Thymus (tissue), 11 donors: ENCODE measurements around the gene CTPS2. TPM values are rescaled to one million over a fixed set of nuclear protein-coding genes. Genes with fewer than 3 reads are reported as not detected.
A peak's percentile ranks its signal among the peaks of the same experiment; 100 is the strongest.

Source experiments
- DNase-seq, 9 donors: peaks; one replicate each; pipeline ENCODE4 v3.0.0-alpha.2; 2013; ENCODE audit warnings: low spot score in 9 of 9, low read depth in 6 of 9, missing footprints in 1 of 9
- H3K27ac ChIP-seq, 2 donors: one replicate each; pipeline ENCODE4 v1.5.1; 2013; ENCODE audit warnings: control low read depth in 1 of 2, low read depth in 1 of 2, low read length in 1 of 2, mild to moderate bottlenecking in 1 of 2, moderate library complexity in 1 of 2
- H3K27me3 ChIP-seq, 2 donors: one replicate each; pipeline ENCODE4 v1.5.1; 2013; ENCODE audit warnings: low read length in 1 of 2; ENCODE audit not compliant: control insufficient read depth in 2 of 2, insufficient read depth in 1 of 2
- H3K36me3 ChIP-seq, 2 donors: one replicate each; pipeline ENCODE4 v1.5.1; 2013; ENCODE audit warnings: low read length in 1 of 2, mild to moderate bottlenecking in 1 of 2, moderate library complexity in 1 of 2; ENCODE audit not compliant: control insufficient read depth in 2 of 2, insufficient read depth in 2 of 2
- H3K4me1 ChIP-seq, 2 donors: one replicate each; pipeline ENCODE4 v1.5.1; 2013; ENCODE audit warnings: low read length in 2 of 2; ENCODE audit not compliant: control insufficient read depth in 2 of 2, insufficient read depth in 2 of 2
- H3K4me3 ChIP-seq, 2 donors: one replicate each; pipeline ENCODE4 v1.5.1; 2013; ENCODE audit warnings: low read length in 2 of 2, control low read depth in 1 of 2, mild to moderate bottlenecking in 1 of 2
- H3K9me3 ChIP-seq, 2 donors: one replicate each; pipeline ENCODE4 v1.5.1; 2013; ENCODE audit warnings: low read length in 1 of 2, mild to moderate bottlenecking in 1 of 2; ENCODE audit not compliant: control insufficient read depth in 2 of 2, insufficient read depth in 1 of 2
- WGBS: extraction: QIAGEN DNeasy Blood & Tissue Kit; methylation state at CpG from one replicate; pipeline ENCODE4 v1.1.7; 2013; 5-methylcytosine and 5-hydroxymethylcytosine counted together
- polyA plus RNA-seq: library from polyadenylated mRNA; stranded (reverse); fragments of 200-250 nt; gene quantifications from one replicate; pipeline ENCODE4 v1.2.3, GENCODE V29; 2013
- total RNA-seq: library from RNA; stranded (reverse); fragments of 120-200 nt; gene quantifications from one replicate; pipeline ENCODE4 v1.2.4, GENCODE V29; 2013
- donor health status: healthy.

The CTPS2 gene
- total and polyA plus RNA-seq, 2 donors, result 10.2 to 11.3 TPM

DNA sequence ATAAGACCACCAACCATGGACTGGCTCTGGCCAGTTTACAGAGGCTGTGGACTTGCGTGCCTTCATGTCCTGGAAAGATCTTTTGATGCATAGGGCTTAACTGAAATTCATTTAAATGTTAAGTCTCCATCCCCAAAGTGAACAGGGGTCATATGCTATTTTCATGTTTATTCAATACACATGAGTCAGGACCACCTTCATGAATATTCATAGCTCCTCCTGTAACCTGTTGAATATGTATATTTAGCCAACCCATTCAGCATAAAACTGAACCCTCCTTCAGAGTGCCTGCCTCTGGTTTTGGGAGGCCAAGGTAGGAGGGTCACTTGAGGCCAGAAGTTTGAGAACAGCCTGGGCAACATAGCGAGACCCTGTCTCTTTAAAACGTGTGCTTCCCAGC is 7.1 kb downstream of the CTPS2 start:
- 97% methylated on average over 3 of the region's 3 CpGs for WGBS
- Histone ChIP-seq H3K4me1 (no peaks in the 10 kb centered on the region), H3K27me3 (no peaks in the 10 kb centered on the region), H3K4me3 (no peak overlapping the region), H3K36me3 (no peaks in the 10 kb centered on the region), H3K9me3 (no peaks in the 10 kb centered on the region), H3K27ac (no peak overlapping the region)
- DNase-seq, result no peak

DNA sequence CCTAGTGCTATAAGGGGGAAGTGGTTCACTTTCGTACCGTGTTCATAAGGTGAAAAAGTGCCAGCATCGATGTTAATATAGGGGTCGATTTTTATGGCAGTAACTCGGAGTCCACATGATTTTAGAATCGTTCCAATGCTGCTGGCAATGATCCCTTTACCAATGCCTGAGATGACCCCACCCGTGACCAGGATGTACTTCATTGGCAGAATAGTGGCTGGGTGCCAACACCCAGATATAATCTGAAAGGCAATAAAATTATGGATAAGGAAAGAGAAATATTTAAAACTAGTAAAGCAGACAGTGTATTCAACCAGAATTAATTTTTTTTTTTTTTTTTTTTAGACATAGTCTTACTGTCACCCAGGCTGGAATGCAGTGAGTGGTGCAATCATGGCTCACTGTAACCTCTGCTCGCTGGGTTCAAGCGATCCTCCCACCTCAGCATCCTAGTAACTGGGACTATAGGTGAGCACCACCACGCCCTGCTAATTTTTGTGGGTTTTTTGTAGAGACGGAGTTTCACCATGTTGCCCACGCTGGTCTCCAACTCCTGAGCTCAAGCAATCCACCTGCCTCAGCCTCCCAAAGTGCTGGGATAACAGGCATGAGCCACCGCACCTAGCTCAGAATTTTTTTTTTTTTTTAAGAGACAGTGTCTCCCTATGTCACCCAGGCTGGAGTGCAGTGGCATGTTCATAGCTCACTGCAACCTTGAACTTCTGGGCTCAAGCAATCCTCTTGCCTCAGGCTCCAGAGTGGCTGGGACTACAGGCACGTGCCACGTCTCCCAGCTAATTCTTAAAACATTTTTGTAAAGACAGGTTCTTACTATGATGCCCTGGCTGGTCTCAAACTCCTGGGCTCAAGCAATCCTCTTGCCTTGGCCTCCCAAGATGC is 9.5 kb downstream of the CTPS2 start:
- DNase-seq, result no peak
- 99% methylated on average over 15 of the region's 15 CpGs for WGBS
- no peaks in the 10 kb centered on the region for H3K4me1 ChIP-seq
- H3K27me3 ChIP-seq, result no peaks in the 10 kb centered on the region
- H3K36me3 ChIP-seq, result no peaks in the 10 kb centered on the region
- H3K27ac ChIP-seq, result no peak overlapping the region
- H3K4me3 ChIP-seq, result no peak overlapping the region
- H3K9me3 ChIP-seq, result no peaks in the 10 kb centered on the region

DNA sequence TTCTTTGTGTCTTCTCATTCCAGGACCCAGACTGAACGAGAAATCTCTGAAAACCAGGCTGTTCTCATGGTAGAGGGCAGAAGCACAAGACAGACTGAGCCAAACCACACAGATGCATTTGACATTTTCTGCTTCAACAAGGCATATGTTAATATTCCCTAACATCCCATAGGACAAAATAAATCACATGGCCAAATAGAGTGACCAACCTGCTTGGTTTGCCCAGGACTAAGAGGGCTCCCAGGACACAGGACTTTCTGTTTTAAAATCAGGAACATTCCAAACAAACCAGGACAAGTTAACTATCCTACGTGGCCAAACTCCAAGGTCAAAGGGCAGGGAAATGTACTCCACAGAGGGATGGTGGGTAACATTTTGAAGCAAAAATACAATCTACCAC is 11.7 kb downstream of the CTPS2 start:
- no peaks in the 10 kb centered on the region for H3K4me1 ChIP-seq
- H3K36me3 ChIP-seq, result peaks cover 0 to 3% of the 10 kb centered on the region in 2 donors
- no peaks in the 10 kb centered on the region for H3K9me3 ChIP-seq
- no peak overlapping the region for H3K4me3 ChIP-seq
- WGBS, result 98% methylated on average over 2 of the region's 2 CpGs
- H3K27ac ChIP-seq, result no peak overlapping the region
- no peak for DNase-seq
- no peaks in the 10 kb centered on the region for H3K27me3 ChIP-seq

DNA sequence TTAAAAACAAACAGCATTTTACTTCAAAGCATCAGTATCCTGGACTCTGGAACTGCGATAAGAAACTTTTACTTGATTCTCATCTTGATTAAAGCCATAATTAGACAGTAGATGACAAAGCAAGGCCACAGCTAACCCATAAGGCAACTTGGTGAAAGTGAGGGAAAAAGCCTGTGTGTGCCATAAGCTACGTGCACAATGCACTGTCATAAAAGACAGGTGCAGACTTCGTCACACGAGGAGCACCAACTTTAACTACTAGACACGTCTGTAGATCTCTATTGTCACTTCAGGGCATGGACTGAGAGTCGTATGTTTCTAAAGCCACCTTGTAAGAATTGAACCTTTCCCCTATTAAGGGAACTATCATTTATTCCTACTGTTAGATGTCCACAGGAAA is 13.1 kb downstream of the CTPS2 start:
- peaks cover 0 to 3% of the 10 kb centered on the region in 2 donors for H3K36me3 ChIP-seq
- no peaks in the 10 kb centered on the region for H3K9me3 ChIP-seq
- WGBS, result 98% methylated on average over 6 of the region's 6 CpGs
- no peak for DNase-seq
- no peak overlapping the region for H3K4me3 ChIP-seq
- no peak overlapping the region for H3K27ac ChIP-seq
- H3K27me3 ChIP-seq, result no peaks in the 10 kb centered on the region
- H3K4me1 ChIP-seq, result no peaks in the 10 kb centered on the region

DNA sequence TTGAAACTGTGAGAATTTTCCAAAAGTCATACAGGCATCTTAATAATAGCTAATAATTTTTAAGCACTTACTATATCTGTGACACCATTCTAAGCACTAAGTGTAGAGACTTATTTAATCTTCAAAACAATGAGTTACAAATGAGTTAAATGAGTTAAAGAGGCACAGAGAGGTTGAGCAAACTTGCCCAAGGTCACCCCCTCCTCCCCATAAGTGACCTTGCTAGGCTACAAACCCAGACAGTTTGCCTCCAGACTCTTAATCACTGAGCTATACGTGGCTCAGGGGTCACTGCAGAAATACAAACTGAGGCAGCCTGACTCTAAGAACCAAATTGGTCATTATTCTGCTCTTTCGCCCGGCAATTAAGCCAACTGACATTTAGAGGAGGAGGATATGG is 15.5 kb downstream of the CTPS2 start:
- Histone ChIP-seq H3K27me3 (no peaks in the 10 kb centered on the region), H3K9me3 (no peaks in the 10 kb centered on the region), H3K36me3 (peaks cover 0 to 3% of the 10 kb centered on the region in 2 donors), H3K27ac (no peak overlapping the region), H3K4me1 (no peaks in the 10 kb centered on the region), H3K4me3 (no peak overlapping the region)
- DNase-seq, result no peak
- WGBS, result 95% methylated on average over 3 of the region's 3 CpGs

DNA sequence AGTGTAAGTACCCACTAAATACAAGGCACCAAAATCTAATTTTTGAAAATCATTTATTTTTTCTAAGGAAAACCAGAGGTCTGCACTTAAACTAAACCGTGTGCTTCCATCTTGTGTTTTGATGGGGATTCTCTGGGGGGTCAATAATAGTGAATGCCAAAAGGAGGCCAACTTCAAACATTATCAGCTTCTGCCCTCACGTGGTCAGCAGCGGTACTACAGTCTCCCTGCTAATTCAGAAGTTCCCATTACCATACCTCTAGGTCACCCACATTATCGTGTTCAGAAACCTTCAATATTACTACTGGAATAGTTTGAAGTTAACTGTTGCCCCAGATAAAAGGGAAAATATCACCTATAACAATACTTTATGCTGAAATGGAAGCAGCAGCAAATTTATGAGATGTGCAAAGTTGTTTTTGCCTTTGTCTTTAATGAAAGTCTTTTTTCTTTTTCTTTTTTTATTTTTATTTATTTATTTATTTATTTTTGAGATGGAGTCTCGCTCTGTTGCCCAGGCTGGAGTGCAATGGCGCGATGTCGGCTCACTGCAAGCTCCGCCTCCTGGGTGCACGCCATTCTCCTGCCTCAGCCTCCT is 17.3 kb downstream of the CTPS2 start:
- Histone ChIP-seq H3K36me3 (peaks cover 0 to 3% of the 10 kb centered on the region in 2 donors), H3K9me3 (no peaks in the 10 kb centered on the region), H3K4me3 (no peak overlapping the region), H3K4me1 (no peaks in the 10 kb centered on the region), H3K27me3 (no peaks in the 10 kb centered on the region), H3K27ac (no peak overlapping the region)
- 36% methylated on average over 7 of the region's 10 CpGs for WGBS
- DNase-seq, result peak in 4 of 9 donors; percentile 8 to 51 (median 32)

DNA sequence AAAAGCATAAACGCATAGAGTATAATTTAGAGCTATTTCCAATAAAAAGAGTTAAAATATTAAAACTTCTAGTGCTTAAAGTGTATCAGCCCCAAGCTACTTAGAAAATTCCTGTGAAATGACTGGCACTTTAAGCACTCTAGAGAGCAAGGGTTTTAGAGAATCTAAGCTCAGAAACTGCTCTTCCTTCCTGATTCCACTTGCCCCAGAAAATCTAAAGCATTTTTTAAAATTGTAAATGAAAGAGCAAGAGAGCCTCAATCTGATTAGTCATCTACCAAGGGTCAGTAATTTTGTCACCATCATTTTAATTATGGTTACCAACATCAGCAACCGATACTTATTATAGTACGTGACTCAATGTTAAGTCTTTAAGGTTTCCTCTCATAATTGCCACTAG is 25.0 kb downstream of the CTPS2 start:
- Histone ChIP-seq H3K9me3 (no peaks in the 10 kb centered on the region), H3K4me1 (no peaks in the 10 kb centered on the region), H3K27ac (no peak overlapping the region), H3K4me3 (no peak overlapping the region), H3K27me3 (no peaks in the 10 kb centered on the region), H3K36me3 (peaks cover 2 to 8% of the 10 kb centered on the region in 2 donors)
- 98% methylated on average over 3 of the region's 3 CpGs for WGBS
- DNase-seq, result no peak

DNA sequence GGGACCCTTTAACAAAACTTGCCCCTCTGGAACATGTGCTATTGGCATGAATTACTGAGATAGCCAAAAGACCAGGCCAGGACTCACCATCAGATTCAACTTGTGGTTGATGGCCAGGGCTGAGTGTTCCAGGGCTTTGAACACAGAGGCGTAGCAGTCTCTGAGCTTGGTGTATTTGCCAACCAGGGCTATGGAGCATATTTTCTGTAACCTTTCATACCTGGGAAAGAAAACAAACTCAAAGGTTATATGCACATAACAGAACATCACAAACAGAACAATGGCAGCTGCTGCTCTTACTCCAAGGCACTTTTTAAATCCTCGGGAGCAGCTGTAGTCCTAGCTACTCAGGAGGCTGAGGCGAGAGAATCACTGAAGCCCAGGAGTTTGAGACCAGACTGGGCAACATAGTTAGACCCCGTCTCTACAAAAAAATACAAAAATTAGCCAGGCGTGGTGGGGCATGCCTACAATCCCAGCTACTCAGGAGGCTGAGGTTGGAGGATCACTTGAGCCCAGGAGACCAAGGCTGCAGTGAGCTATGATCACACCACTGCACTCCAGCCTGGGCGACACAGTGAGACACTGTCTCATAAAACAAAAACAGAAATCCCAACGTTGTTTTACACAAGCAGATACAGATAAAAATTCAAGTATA is 29.3 kb downstream of the CTPS2 start:
- Histone ChIP-seq H3K27me3 (no peaks in the 10 kb centered on the region), H3K9me3 (no peaks in the 10 kb centered on the region), H3K4me3 (no peak overlapping the region), H3K4me1 (no peaks in the 10 kb centered on the region), H3K27ac (no peak overlapping the region), H3K36me3 (peaks cover 7 to 8% of the 10 kb centered on the region in 2 donors)
- WGBS, result over 99% methylated on average over 7 of the region's 7 CpGs
- DNase-seq, result no peak

DNA sequence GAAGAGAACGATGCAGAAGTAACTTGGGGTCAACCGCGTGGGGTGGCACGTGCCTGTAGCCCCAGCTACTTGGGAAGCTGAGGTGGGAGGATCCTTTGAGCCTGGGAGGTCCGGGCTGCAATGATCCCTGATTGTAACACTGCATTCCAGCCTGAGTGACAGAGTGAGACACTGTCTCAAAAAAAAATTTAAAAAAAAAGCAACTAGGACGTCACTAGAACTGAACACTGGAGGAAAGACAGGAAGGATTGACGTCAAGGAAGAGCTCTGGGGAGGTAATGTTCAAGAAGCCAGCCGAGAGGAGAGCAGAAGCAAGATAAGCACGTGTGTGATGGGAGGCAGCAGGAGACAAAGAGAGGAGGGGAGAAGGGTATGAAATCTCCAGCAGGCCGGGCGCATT is 33.8 kb downstream of the CTPS2 start:
- peaks cover 4 to 7% of the 10 kb centered on the region in 2 donors for H3K36me3 ChIP-seq
- WGBS, result 96% methylated on average over 11 of the region's 11 CpGs

More for the DNA sequence above, 33.8 kb downstream of the CTPS2 start:
- Histone ChIP-seq H3K27me3 (no peaks in the 10 kb centered on the region), H3K9me3 (no peaks in the 10 kb centered on the region), H3K4me3 (no peak overlapping the region), H3K4me1 (no peaks in the 10 kb centered on the region), H3K27ac (no peak overlapping the region)
- no peak for DNase-seq
